ENCODE data around the gene CLSTN2.

CLSTN2 gene

DNA sequence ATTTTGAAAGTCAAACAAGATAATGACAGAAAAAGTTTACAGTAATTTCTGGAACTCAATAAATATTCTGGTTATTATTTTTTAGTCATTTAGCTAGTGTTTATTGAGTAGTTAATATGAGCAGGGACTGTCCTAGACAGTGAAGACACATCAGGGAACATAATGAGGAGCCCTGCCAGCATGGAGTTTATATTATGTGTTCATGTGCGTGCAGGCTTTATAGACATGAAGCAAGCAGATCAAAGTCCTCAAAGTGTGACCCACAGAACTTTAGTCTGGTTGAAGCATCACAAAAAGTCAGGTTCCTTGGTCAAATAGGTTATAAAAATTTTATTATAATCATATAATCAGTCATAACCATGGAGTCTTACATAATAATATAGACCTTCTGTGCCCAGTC lies 289.3 kb downstream of the CLSTN2 start:
- Mint-ChIP-seq H3K36me3 (ENCODE audit: low read depth) (no peaks in the 10 kb centered on the region), H3K9me3 (peaks cover 17% of the 10 kb centered on the region), H3K4me1 (no peaks in the 10 kb centered on the region), H3K4me3 (no peak overlapping the region), H3K27ac (no peak overlapping the region), H3K27me3 (ENCODE audit: low read depth) (no peaks in the 10 kb centered on the region)
- TF ChIP-seq, protein P1, sequence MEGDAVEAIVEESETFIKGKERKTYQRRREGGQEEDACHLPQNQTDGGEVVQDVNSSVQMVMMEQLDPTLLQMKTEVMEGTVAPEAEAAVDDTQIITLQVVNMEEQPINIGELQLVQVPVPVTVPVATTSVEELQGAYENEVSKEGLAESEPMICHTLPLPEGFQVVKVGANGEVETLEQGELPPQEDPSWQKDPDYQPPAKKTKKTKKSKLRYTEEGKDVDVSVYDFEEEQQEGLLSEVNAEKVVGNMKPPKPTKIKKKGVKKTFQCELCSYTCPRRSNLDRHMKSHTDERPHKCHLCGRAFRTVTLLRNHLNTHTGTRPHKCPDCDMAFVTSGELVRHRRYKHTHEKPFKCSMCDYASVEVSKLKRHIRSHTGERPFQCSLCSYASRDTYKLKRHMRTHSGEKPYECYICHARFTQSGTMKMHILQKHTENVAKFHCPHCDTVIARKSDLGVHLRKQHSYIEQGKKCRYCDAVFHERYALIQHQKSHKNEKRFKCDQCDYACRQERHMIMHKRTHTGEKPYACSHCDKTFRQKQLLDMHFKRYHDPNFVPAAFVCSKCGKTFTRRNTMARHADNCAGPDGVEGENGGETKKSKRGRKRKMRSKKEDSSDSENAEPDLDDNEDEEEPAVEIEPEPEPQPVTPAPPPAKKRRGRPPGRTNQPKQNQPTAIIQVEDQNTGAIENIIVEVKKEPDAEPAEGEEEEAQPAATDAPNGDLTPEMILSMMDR (IDR thresholded peaks at IDR 0.05; ENCODE audit: unreplicated experiment in 3 of 3) = no peak

DNA sequence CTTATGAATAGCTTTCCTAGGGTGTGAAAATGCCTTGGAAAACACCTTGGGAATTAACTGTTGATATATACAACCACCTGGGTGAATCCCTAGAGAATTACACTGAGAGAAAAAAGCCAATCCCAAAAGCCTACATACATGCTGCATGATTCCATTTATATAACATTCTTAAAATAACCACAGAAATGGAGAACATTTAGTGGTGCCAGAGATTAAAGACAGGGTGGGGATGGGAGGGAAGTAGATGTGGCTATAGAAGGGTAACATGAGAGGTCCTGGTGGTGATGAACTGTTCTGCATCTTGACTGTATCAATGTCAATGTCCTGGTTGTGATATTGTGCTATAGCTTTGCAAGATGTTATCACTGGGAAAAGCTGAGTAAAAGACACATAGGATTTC lies 291.0 kb downstream of the CLSTN2 start:
- Mint-ChIP-seq H3K4me1 (no peaks in the 10 kb centered on the region), H3K27me3 (ENCODE audit: low read depth) (no peaks in the 10 kb centered on the region), H3K36me3 (ENCODE audit: low read depth) (no peaks in the 10 kb centered on the region), H3K27ac (no peak overlapping the region), H3K9me3 (peaks cover 22% of the 10 kb centered on the region), H3K4me3 (no peak overlapping the region)
- TF ChIP-seq, protein P1 (IDR thresholded peaks at IDR 0.05; ENCODE audit: unreplicated experiment in 3 of 3) = no peak

DNA sequence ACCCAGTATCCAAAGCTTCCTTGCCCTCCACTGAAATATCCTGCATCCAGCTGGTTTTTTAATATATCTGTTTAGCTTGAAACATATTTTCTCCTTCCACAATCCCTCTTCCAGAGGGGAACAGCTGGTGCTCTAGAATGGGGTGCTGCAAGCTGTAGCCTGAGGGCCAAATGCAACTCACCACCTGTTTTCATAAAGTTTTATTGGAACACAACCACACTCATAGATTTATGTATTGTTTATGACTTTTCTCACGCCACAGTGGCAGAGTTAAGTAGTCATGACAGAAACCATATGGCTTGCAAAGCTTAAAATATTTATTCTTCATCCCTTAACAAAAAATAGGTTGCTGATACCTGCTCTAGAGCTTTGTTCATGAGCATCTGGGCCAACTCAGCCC lies 298.7 kb downstream of the CLSTN2 start:
- no peak overlapping the region for H3K4me3 Mint-ChIP-seq
- H3K27me3 Mint-ChIP-seq (ENCODE audit: low read depth) = no peaks in the 10 kb centered on the region
- TF ChIP-seq, protein P1 (IDR thresholded peaks at IDR 0.05; ENCODE audit: unreplicated experiment in 3 of 3) = no peak
- H3K9me3 Mint-ChIP-seq = peaks cover 24% of the 10 kb centered on the region
- H3K27ac Mint-ChIP-seq = no peak overlapping the region
- H3K36me3 Mint-ChIP-seq (ENCODE audit: low read depth) = no peaks in the 10 kb centered on the region
- H3K4me1 Mint-ChIP-seq = peaks cover 16% of the 10 kb centered on the region

DNA sequence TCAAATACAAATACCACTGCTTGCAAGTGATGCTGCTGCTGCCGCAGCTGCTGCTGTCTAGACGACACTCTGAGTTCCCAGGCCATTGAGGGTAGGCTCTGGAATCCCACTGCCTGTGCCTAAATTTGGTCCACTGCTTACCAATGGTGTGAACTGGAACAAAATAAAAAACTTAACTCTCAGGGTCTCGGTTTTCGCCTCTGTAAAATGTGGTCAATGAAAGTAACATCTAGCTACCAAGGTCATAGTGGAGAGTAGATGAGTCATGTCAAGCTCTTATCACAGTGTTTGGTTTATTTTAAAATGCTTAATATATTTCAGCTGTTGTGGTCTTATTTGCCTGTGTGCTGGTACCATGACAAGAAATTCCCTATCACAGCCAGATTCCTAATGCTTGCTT lies 299.3 kb downstream of the CLSTN2 start:
- H3K27me3 Mint-ChIP-seq (ENCODE audit: low read depth) = no peaks in the 10 kb centered on the region
- no peak overlapping the region for H3K27ac Mint-ChIP-seq
- H3K36me3 Mint-ChIP-seq (ENCODE audit: low read depth) = no peaks in the 10 kb centered on the region
- TF ChIP-seq, protein P1 (IDR thresholded peaks at IDR 0.05; ENCODE audit: unreplicated experiment in 3 of 3) = no peak
- H3K4me3 Mint-ChIP-seq = no peak overlapping the region
- peaks cover 16% of the 10 kb centered on the region for H3K4me1 Mint-ChIP-seq
- peaks cover 21% of the 10 kb centered on the region for H3K9me3 Mint-ChIP-seq

DNA sequence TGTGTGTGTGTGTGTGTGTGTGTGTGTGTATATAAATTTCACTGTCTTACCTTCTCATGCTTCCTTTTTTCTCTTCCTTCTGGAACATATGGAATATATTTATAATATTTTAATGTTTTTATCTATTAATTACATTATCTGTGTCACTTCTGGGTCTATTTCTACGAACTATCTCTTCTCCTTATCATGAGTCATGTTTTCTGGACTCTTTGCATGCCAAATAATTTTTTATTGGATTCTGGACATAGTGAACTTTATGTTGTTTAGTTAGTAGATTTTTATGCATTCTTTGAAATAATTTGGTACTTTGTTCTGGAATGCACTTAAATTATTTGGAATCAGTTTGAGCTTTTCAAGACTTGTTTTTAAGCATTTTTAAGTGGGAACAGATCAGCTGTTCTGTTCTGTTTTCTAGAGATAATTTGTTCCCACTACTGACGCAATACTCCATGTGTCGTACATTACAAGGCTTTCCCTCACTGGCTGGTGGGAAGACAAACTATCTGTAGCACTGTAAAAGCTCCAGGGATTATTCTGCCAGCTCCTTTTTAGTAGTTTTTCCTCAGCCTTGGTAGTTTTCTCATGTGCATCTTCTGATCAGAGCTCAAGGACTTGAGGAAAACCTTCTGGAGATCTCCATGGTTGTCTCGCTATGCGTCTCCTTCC lies 302.0 kb downstream of the CLSTN2 start:
- Mint-ChIP-seq H3K27me3 (ENCODE audit: low read depth) (no peaks in the 10 kb centered on the region), H3K9me3 (peaks cover 16% of the 10 kb centered on the region), H3K27ac (no peak overlapping the region), H3K4me3 (no peak overlapping the region), H3K36me3 (ENCODE audit: low read depth) (no peaks in the 10 kb centered on the region), H3K4me1 (peaks cover 16% of the 10 kb centered on the region)
- TF ChIP-seq, protein P1 (IDR thresholded peaks at IDR 0.05; ENCODE audit: unreplicated experiment in 3 of 3) = no peak

DNA sequence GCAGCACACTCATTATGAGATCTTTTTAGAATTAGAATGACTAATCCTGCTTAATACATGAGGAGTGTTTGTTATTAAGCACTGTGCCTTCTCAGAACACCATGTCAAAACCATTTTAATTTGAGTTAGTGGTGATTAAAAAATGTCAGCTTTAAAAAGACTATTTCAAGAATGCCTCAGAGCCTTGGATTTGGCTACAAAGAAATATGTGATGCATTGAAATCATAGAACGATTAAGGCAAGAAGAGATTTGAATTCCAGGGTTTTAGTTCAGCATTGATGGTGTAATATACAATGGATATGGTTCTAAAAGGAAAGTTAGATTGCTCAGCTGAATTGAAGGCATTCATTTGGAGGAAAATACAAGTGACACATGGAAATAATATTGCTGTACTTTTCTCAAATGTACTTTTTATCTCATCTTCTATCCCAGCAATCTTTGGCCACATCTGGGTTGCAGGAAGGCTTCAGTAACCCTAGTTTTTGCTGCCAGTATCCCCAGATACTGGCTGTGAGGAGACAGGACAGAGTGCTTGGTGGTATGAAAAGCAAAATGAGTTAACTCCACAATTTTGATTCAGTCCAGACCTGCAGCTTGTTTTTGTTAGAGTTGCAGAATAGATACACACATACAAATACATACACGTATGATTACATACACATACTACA lies 303.8 kb downstream of the CLSTN2 start:
- Mint-ChIP-seq H3K4me3 (no peak overlapping the region), H3K27me3 (ENCODE audit: low read depth) (no peaks in the 10 kb centered on the region), H3K9me3 (peaks cover 16% of the 10 kb centered on the region), H3K36me3 (ENCODE audit: low read depth) (no peaks in the 10 kb centered on the region), H3K4me1 (peaks cover 22% of the 10 kb centered on the region), H3K27ac (no peak overlapping the region)
- TF ChIP-seq, protein P1 (IDR thresholded peaks at IDR 0.05; ENCODE audit: unreplicated experiment in 3 of 3) = no peak
